Measurements from ENCODE around the gene CWC27. TPM values are rescaled to one million over a fixed set of nuclear protein-coding genes. Genes with fewer than 3 reads are reported as not detected.

The CWC27 gene
- polyA plus RNA-seq, 1 of the 3 experiments (the other 2 are of a cell fraction) = 6.6 TPM

GRCh38 chr5:65035211-65036206 is 266.8 kb downstream of the CWC27 start:
- no peaks in the 10 kb centered on the region for H3K9me2 ChIP-seq
- H3K4me2 ChIP-seq = peak overlapping the region; percentile 75
- DNase-seq = peak; percentile 99
- peak overlapping the region; percentile 93 to 96 for H3K27ac ChIP-seq (ENCODE audit: low read depth in 2 of 2, low read length in 1 of 2)
- peak overlapping the region; percentile 87 for H2AFZ ChIP-seq (ENCODE audit: low read depth)
- no peaks in the 10 kb centered on the region for H3K36me3 ChIP-seq (replicated peaks in 1 of 2; ENCODE audit: control insufficient read depth in 1 of 2, insufficient read depth in 2 of 2, low read length in 1 of 2)
- ChIA-PET CTCF (interaction anchor here (0.6 to 2.0 kb wide), 4 partner anchors 62 to 224 kb away, joined by 3 to 6 read pairs (median 3); no protein-coding TSS in a partner anchor), POLR2A (interaction anchor here (0.9 to 1.2 kb wide), 3 partner anchors 14 to 448 kb away, joined by 4 to 7 read pairs (median 4); no protein-coding TSS in a partner anchor)
- peaks cover 33% of the 10 kb centered on the region for H3F3A ChIP-seq (replicated peaks; ENCODE audit: insufficient read depth)
- H3K9me3 ChIP-seq = no peaks in the 10 kb centered on the region
- 4% methylated on average over 49 of the region's 68 CpGs for WGBS (ENCODE audit: low lambda C conversion rate)
- no peaks in the 10 kb centered on the region for H3K79me2 ChIP-seq (ENCODE audit: insufficient read depth)
- H3K4me1 ChIP-seq (ENCODE audit: control insufficient read depth in 1 of 2, insufficient read depth in 2 of 2, low read depth in 1 of 2, low read length in 1 of 2) = peaks cover 12 to 13% of the 10 kb centered on the region in 2 experiments
- H3K9ac ChIP-seq = peak overlapping the region; percentile 78
- no peaks in the 10 kb centered on the region for H4K20me1 ChIP-seq (ENCODE audit: insufficient read depth)
- H3K27me3 ChIP-seq (ENCODE audit: insufficient read depth) = no peaks in the 10 kb centered on the region
- H3K4me3 ChIP-seq (ENCODE audit: low read depth in 2 of 2, low read length in 1 of 2) = peak overlapping the region; percentile 64 to 66
- peak; percentile 52 to 95; a peak in 3 of 4 replicates for TF ChIP-seq EP300 (IDR thresholded peaks at IDR 0.05; ENCODE audit: borderline replicate concordance in 1 of 2, low read depth in 1 of 2, low read length in 1 of 2)
- peak; percentile 88 for TF ChIP-seq JUND (IDR thresholded peaks at IDR 0.05)
- no peak; the same call in none of the 2 replicates for TF ChIP-seq FOXM1 (IDR thresholded peaks at IDR 0.05; ENCODE audit: low read depth)
- 0 out of 2 replicates have a peak, but pooled peaks have one; percentile 26 for TF ChIP-seq FOXJ3 (CRISPR knock-in tag; IDR thresholded peaks at IDR 0.05)
- TF ChIP-seq, protein P1, sequence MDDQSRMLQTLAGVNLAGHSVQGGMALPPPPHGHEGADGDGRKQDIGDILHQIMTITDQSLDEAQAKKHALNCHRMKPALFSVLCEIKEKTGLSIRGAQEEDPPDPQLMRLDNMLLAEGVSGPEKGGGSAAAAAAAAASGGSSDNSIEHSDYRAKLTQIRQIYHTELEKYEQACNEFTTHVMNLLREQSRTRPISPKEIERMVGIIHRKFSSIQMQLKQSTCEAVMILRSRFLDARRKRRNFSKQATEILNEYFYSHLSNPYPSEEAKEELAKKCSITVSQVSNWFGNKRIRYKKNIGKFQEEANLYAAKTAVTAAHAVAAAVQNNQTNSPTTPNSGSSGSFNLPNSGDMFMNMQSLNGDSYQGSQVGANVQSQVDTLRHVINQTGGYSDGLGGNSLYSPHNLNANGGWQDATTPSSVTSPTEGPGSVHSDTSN (IDR thresholded peaks at IDR 0.05) = peak; percentile 91
- no peak for TF ChIP-seq EZH2phosphoT487 (IDR thresholded peaks at IDR 0.05; ENCODE audit: borderline replicate concordance, low read depth)
- TF ChIP-seq CHD2 (IDR thresholded peaks at IDR 0.05; ENCODE audit: low read length, partially characterized antibody) = peak; percentile 67
- peak; percentile 92 for TF ChIP-seq NRF1 (IDR thresholded peaks at IDR 0.05; ENCODE audit: low read depth, low read length)
- TF ChIP-seq RXRA (IDR thresholded peaks at IDR 0.05; ENCODE audit: borderline replicate concordance, low read depth) = peak; percentile 45; the same call in 1 of the 2 replicates
- peak; percentile 96 for TF ChIP-seq TCF12 (IDR thresholded peaks at IDR 0.05)
- TF ChIP-seq TEAD4 (IDR thresholded peaks at IDR 0.05; ENCODE audit: borderline replicate concordance, insufficient read depth) = peak; percentile 60; the same call in 1 of the 2 replicates
- TF ChIP-seq, protein P2, sequence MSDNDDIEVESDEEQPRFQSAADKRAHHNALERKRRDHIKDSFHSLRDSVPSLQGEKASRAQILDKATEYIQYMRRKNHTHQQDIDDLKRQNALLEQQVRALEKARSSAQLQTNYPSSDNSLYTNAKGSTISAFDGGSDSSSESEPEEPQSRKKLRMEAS (IDR thresholded peaks at IDR 0.05; ENCODE audit: low read depth) = peak; percentile 45; the same call in 1 of the 2 replicates
- 0 out of 2 replicates have a peak, but pooled peaks have one; percentile 13 for TF ChIP-seq SMC3 (IDR thresholded peaks at IDR 0.05; ENCODE audit: low read depth, low read length)
- TF ChIP-seq FOSL2 (IDR thresholded peaks at IDR 0.05; ENCODE audit: borderline replicate concordance, low read depth) = peak; percentile 79
- no peak for TF ChIP-seq ELF1 (IDR thresholded peaks at IDR 0.05)
- peak; percentile 43 for TF ChIP-seq POLR2AphosphoS5 (IDR thresholded peaks at IDR 0.05; ENCODE audit: low read depth, low read length)
- TF ChIP-seq ZBTB33 (IDR thresholded peaks at IDR 0.05; ENCODE audit: borderline replicate concordance, low read depth) = 0 out of 2 replicates have a peak, but pooled peaks have one; percentile 58
- peak; percentile 74 for TF ChIP-seq TAF1 (IDR thresholded peaks at IDR 0.05; ENCODE audit: borderline replicate concordance, low read depth, low read length)
- TF ChIP-seq, protein P3, sequence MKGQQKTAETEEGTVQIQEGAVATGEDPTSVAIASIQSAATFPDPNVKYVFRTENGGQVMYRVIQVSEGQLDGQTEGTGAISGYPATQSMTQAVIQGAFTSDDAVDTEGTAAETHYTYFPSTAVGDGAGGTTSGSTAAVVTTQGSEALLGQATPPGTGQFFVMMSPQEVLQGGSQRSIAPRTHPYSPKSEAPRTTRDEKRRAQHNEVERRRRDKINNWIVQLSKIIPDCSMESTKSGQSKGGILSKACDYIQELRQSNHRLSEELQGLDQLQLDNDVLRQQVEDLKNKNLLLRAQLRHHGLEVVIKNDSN (IDR thresholded peaks at IDR 0.05; ENCODE audit: borderline replicate concordance, low read depth) = no peak
- no peak for TF ChIP-seq REST (IDR thresholded peaks at IDR 0.05; ENCODE audit: low read depth, low read length)
- peak; percentile 25; the same call in 1 of the 2 replicates for TF ChIP-seq RAD21 (IDR thresholded peaks at IDR 0.05; ENCODE audit: low read length)
- TF ChIP-seq MXI1 (IDR thresholded peaks at IDR 0.05; ENCODE audit: low read depth, low read length) = peak; percentile 69
- TF ChIP-seq GABPA (IDR thresholded peaks at IDR 0.05; ENCODE audit: low read depth) = no peak
- TF ChIP-seq GATA2 (CRISPR knock-in tag; IDR thresholded peaks at IDR 0.05) = no peak

Measured in SK-N-SH (cell line).